Fibroblast of mammary gland (primary cell): ENCODE results near the gene REXO1.

Experiments used
- DNase-seq: peaks from one replicate; pipeline ENCODE4 v3.0.0-alpha.2; 2010; ENCODE audit warnings: low read depth
- H3K4me3 ChIP-seq: 2 replicates; pipeline ENCODE4 v1.5.1; 2011; ENCODE audit warnings: low read depth, mild to moderate bottlenecking, low read length, moderate library complexity; ENCODE audit not compliant: control insufficient read depth
- CTCF ChIP-seq: conservative IDR thresholded peaks from 2 replicates; pipeline ENCODE4 v1.5.1; 2011; ENCODE audit warnings: low read depth, low read length, inconsistent platforms; ENCODE audit not compliant: control insufficient read depth, insufficient read depth

Gene REXO1

GRCh38 chr19:1845125-1845515 is 3.2 kb downstream of the REXO1 start:
- no peak overlapping the region for H3K4me3 ChIP-seq
- no peak for TF ChIP-seq CTCF
- DNase-seq: no peak

GRCh38 chr19:1844513-1845124 is 3.7 kb downstream of the REXO1 start:
- TF ChIP-seq CTCF: no peak
- DNase-seq: no peak
- H3K4me3 ChIP-seq: no peak overlapping the region

GRCh38 chr19:1843646-1844394 is 4.5 kb downstream of the REXO1 start:
- peak; percentile 11 for TF ChIP-seq CTCF
- no peak for DNase-seq
- H3K4me3 ChIP-seq: no peak overlapping the region

- DNase-seq: no peak
- no peak for TF ChIP-seq CTCF
- no peak overlapping the region for H3K4me3 ChIP-seq
Measured at GRCh38 chr19:1843116-1843515, 5.2 kb downstream of the REXO1 start.

- DNase-seq: no peak
- no peak overlapping the region for H3K4me3 ChIP-seq
- no peak for TF ChIP-seq CTCF
Measured at GRCh38 chr19:1841209-1841924, 6.9 kb downstream of the REXO1 start.

- DNase-seq: no peak
- no peak for TF ChIP-seq CTCF
- no peak overlapping the region for H3K4me3 ChIP-seq
Measured at GRCh38 chr19:1840541-1841115, 7.7 kb downstream of the REXO1 start.
